ENCODE measurements around the gene INSM2. TPM values are rescaled to one million over a fixed set of nuclear protein-coding genes. Genes with fewer than 3 reads are reported as not detected.

INSM2 gene
- total and polyA plus RNA-seq, 10 donors = 0.03 to 0.52 (median 0.12) TPM; not detected in 6

DNA sequence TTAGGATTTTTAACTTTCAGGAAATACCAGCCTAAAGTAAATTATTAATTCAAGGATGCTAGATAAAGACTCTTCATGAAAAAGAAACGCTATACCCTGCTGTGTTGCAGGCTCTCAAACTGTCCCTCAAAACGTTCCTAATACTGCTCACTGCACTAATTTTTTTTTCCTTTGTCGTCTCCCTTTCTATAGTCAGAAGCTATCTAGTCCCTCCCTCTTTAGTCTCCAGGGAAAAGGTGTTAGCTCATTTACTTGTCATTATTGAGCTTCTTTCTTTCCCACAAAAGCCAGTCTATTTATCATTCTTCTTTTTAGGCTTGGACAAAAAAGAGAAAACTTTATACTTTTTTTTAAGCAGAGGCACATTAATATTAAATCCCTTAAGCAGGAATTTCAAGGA lies 30.3 kb upstream of the INSM2 start:
- DNase-seq = no peak
- Histone ChIP-seq H3K27me3 (replicated peaks in 1 of 7) (no peaks in the 10 kb centered on the region), H3K27ac (no peak overlapping the region), H3K9me3 (peaks cover 0 to 9% (median 0%) of the 10 kb centered on the region in 8 donors), H3K4me1 (no peaks in the 10 kb centered on the region), H3K4me3 (no peak overlapping the region), H3K36me3 (no peaks in the 10 kb centered on the region)
- intact Hi-C loops (cut with DNase I; ENCODE audit: low total_unique reads) = no loop called here
- 40 to 58% (median 53%) methylated on average over 3 of the region's 3 CpGs for WGBS, 5 donors
- TF ChIP-seq POLR2A (IDR thresholded peaks at IDR 0.05) (no peak), CTCF (IDR thresholded peaks at IDR 0.05 in 8 of 11, conservative IDR thresholded peaks at IDR 0.05 in 3 of 11) (no peak), POLR2AphosphoS5 (IDR thresholded peaks at IDR 0.05) (no peak)

DNA sequence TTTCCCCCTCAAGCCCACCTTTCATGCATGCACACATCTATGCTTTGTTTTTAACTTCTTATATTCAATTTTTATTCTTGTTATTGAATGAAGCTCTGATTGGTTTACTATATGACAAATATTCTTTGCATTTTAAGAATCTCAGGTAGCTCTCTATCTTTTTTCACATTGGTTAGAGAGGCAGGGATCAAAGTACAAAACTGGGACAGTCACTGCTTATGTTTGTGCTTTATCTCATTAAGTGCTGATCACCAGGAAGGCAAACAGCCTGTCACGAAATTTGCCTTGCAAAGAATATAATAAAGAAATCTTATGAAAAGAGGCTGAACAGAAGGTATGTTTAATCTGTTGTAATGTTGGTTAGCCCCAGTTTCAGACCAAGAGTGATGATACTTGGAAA lies 29.7 kb upstream of the INSM2 start:
- Histone ChIP-seq H3K36me3 (no peaks in the 10 kb centered on the region), H3K27ac (no peak overlapping the region), H3K9me3 (peaks cover 0 to 9% (median 0%) of the 10 kb centered on the region in 8 donors), H3K4me3 (no peak overlapping the region), H3K27me3 (replicated peaks in 1 of 7) (no peaks in the 10 kb centered on the region), H3K4me1 (no peaks in the 10 kb centered on the region)
- 49 to 80% (median 74%) methylated on average over 1 of the region's 1 CpG for WGBS, 5 donors
- TF ChIP-seq POLR2A (IDR thresholded peaks at IDR 0.05) = no peak
- TF ChIP-seq CTCF (IDR thresholded peaks at IDR 0.05 in 8 of 11, conservative IDR thresholded peaks at IDR 0.05 in 3 of 11) = no peak
- no peak for TF ChIP-seq POLR2AphosphoS5 (IDR thresholded peaks at IDR 0.05)
- DNase-seq = no peak
- intact Hi-C loops (cut with DNase I; ENCODE audit: low total_unique reads) = no loop called here

GRCh38 chr14:35506461-35506860 lies 27.5 kb upstream of the INSM2 start:
- 75 to 86% (median 78%) methylated on average over 6 of the region's 6 CpGs for WGBS, 5 donors
- DNase-seq = no peak
- no peaks in the 10 kb centered on the region for H3K27me3 ChIP-seq (replicated peaks in 1 of 7)
- no peak overlapping the region for H3K27ac ChIP-seq
- no peak overlapping the region for H3K4me3 ChIP-seq
- no peaks in the 10 kb centered on the region for H3K4me1 ChIP-seq
- intact Hi-C loops (cut with DNase I; ENCODE audit: low total_unique reads) = no loop called here
- H3K9me3 ChIP-seq = no peaks in the 10 kb centered on the region
- TF ChIP-seq POLR2A (IDR thresholded peaks at IDR 0.05) (no peak), CTCF (IDR thresholded peaks at IDR 0.05 in 8 of 11, conservative IDR thresholded peaks at IDR 0.05 in 3 of 11) (no peak), POLR2AphosphoS5 (IDR thresholded peaks at IDR 0.05) (no peak)
- no peaks in the 10 kb centered on the region for H3K36me3 ChIP-seq

DNA sequence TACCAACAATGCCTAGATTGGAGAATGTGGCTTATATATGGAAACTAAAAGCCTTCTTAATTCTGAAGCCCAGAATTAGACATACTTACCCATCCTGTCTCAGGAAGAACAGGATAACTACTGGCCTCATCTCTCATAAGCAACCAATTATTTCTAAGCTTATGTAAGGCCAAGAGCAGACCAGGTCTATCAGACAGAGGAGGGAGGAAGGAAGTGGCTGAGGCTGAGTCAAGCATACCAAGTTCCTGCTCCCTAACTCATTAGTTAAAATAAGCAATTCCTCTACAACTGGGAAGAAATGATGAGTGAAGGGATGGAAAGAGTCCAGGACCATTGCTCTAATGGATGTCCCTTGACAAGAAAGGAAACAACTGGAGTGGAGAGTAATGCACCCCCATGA lies 27.0 kb upstream of the INSM2 start:
- Histone ChIP-seq H3K36me3 (no peaks in the 10 kb centered on the region), H3K4me1 (no peaks in the 10 kb centered on the region), H3K9me3 (no peaks in the 10 kb centered on the region), H3K27ac (no peak overlapping the region), H3K27me3 (replicated peaks in 1 of 7) (no peaks in the 10 kb centered on the region), H3K4me3 (no peak overlapping the region)
- TF ChIP-seq POLR2AphosphoS5 (IDR thresholded peaks at IDR 0.05) (no peak), POLR2A (IDR thresholded peaks at IDR 0.05) (no peak), CTCF (IDR thresholded peaks at IDR 0.05 in 8 of 11, conservative IDR thresholded peaks at IDR 0.05 in 3 of 11) (no peak)
- no peak for DNase-seq
- intact Hi-C loops (cut with DNase I; ENCODE audit: low total_unique reads) = no loop called here

Measured in spleen (tissue), 11 donors.